K562 (cell line): ENCODE data around the gene LHPP. TPM values are rescaled to one million over a fixed set of nuclear protein-coding genes. Genes with fewer than 3 reads are reported as not detected.

Experiments
- ATAC-seq: fragments of 200-7000 bp; cut with Tn5 transposase; 3 replicates; pipeline ENCODE4 v1.9.1; 2020; ENCODE audit warnings: moderate library complexity
- BruUV-seq: library from RNA; stranded (reverse); fragments of 400-500 nt; replicated peaks from 2 replicates; lab custom pipeline; 2021; lab: Mats Ljungman, UMichigan
- CTCF ChIA-PET: fragments of 300-600 bp; formaldehyde crosslinking; extraction: SDS; loops from one replicate; lab custom pipeline; 2021; ENCODE audit warnings: low intra/inter-chr PET ratio; lab: Yijun Ruan, JAX
- POLR2A ChIA-PET: fragments of 300-600, 350-650 bp; sonication (Branson Sonifier 250); formaldehyde crosslinking; extraction: SDS; loops from one replicate; lab custom pipeline; 2021; ENCODE audit warnings: antibody characterized with exemption, inconsistent platforms; lab: Yijun Ruan, JAX
- DNase-seq, 4 experiments: peaks; one replicate each; pipeline versions ENCODE4 v3.0.0 to v3.0.0-alpha.2; 2011 to 2018; ENCODE audit warnings: low spot score in 3 of 4, mixed read lengths in 3 of 4; ENCODE audit errors: extremely low read depth in 1 of 4
- FAIRE-seq: peaks from 2 replicates; lab custom pipeline; 2011; peaks lifted over from hg19 to GRCh38; lab: Jason Lieb, UNC
- H2AFZ ChIP-seq: 2 replicates; pipeline ENCODE4 v1.6.0; 2011; ENCODE audit warnings: low read depth, low read length, control low read depth, inconsistent platforms
- H3K27ac ChIP-seq: fragments of 200-600 bp; 3 replicates; pipeline ENCODE4 v1.8.0; 2011; ENCODE audit warnings: low read depth, mild to moderate bottlenecking, control low read depth, inconsistent platforms, low read length, moderate library complexity, mixed read lengths; ENCODE audit errors: extremely low read depth
- H3K27me3 ChIP-seq, 2 experiments: fragments of 300-600 bp in 1 of 2; 2 replicates in 1 of 2; 3 replicates in 1 of 2; pipeline versions ENCODE4 v1.6.0 to v1.8.0; 2011; ENCODE audit warnings: inconsistent platforms in 2 of 2, low read length in 2 of 2, mild to moderate bottlenecking in 1 of 2, mixed read lengths in 1 of 2, moderate library complexity in 1 of 2; ENCODE audit not compliant: control insufficient read depth in 2 of 2, insufficient read depth in 2 of 2
- H3K36me3 ChIP-seq: fragments of 300-600 bp; 3 replicates; pipeline ENCODE4 v1.8.0; 2011; ENCODE audit warnings: mild to moderate bottlenecking, low read length, inconsistent platforms; ENCODE audit not compliant: control insufficient read depth, insufficient read depth
- H3K4me1 ChIP-seq, 2 experiments: fragments of 200-600 bp in 1 of 2; replicated peaks in 1 of 2; 2 replicates in 1 of 2; 3 replicates in 1 of 2; pipeline versions ENCODE4 v1.5.1 to v1.8.0; 2011; ENCODE audit warnings: inconsistent platforms in 2 of 2, low read length in 2 of 2, mild to moderate bottlenecking in 1 of 2, mixed read lengths in 1 of 2, moderate library complexity in 1 of 2; ENCODE audit not compliant: control insufficient read depth in 2 of 2, insufficient read depth in 2 of 2
- H3K4me2 ChIP-seq: 2 replicates; pipeline ENCODE4 v1.6.1; 2011; ENCODE audit warnings: low read length, control low read depth, inconsistent platforms, mixed read lengths; ENCODE audit not compliant: insufficient read depth
- H3K4me3 ChIP-seq: fragments of 200-600 bp; sonication (generic), shearing (Covaris generic); 2 replicates; pipeline ENCODE4 v1.5.1; 2016; ENCODE audit warnings: control low read depth, inconsistent platforms
- H3K79me2 ChIP-seq: fragments of 200-600 bp; 3 replicates; pipeline ENCODE4 v1.8.0; 2011; ENCODE audit warnings: low read length, inconsistent platforms; ENCODE audit not compliant: control insufficient read depth, insufficient read depth
- H3K9ac ChIP-seq, 2 experiments: 2 replicates each; pipeline versions ENCODE4 v1.6.0 to v1.6.1; 2011; ENCODE audit warnings: low read depth in 2 of 2, low read length in 2 of 2, control low read depth in 1 of 2, inconsistent platforms in 1 of 2, mild to moderate bottlenecking in 1 of 2, mixed read lengths in 1 of 2; ENCODE audit not compliant: insufficient read depth in 1 of 2
- H3K9me1 ChIP-seq: one replicate; pipeline ENCODE4 v1.6.0; 2011; ENCODE audit warnings: inconsistent platforms, mild to moderate bottlenecking, low read length, moderate library complexity; ENCODE audit not compliant: control insufficient read depth, insufficient read depth
- H3K9me3 ChIP-seq: replicated peaks from 2 replicates; pipeline ENCODE4 v1.5.1; 2011; ENCODE audit warnings: low read depth, low read length, inconsistent platforms; ENCODE audit not compliant: control insufficient read depth, insufficient read depth
- H4K20me1 ChIP-seq: replicated peaks from 2 replicates; pipeline ENCODE4 v1.6.1; 2011; ENCODE audit warnings: low read length, inconsistent platforms, mixed read lengths; ENCODE audit not compliant: control insufficient read depth, insufficient read depth
- ARNT ChIP-seq, 2 experiments: fragments of 450-650 bp; IDR thresholded peaks; 2 replicates each; pipeline ENCODE4 v1.6.1; 2016; ENCODE audit warnings: mild to moderate bottlenecking in 1 of 2
- EWSR1 ChIP-seq: fragments of 450-650 bp; IDR thresholded peaks from 2 replicates; pipeline ENCODE4 v1.6.1; 2018; ENCODE audit warnings: borderline replicate concordance, mild to moderate bottlenecking, low read depth, moderate library complexity; ENCODE audit not compliant: partially characterized antibody
- EZH2 ChIP-seq: IDR thresholded peaks from 2 replicates; pipeline ENCODE4 v1.6.1; 2012; ENCODE audit warnings: low read depth, mild to moderate bottlenecking, inconsistent platforms, low read length, borderline replicate concordance
- FOXA3 ChIP-seq, 2 experiments: fragments of 450-650 bp in 1 of 2; sonication (generic) in 1 of 2; formaldehyde crosslinking; IDR thresholded peaks in 1 of 2; conservative IDR thresholded peaks in 1 of 2; 2 replicates each; pipeline versions ENCODE4 v1.4.0 to v1.8.0; 2020 to 2022; ENCODE audit warnings: mild to moderate bottlenecking in 2 of 2, missing genetic modification reagents in 1 of 2
- HDAC2 ChIP-seq: fragments of 450-650 bp; IDR thresholded peaks from 2 replicates; pipeline ENCODE4 v1.6.1; 2016; ENCODE audit warnings: mild to moderate bottlenecking
- KLF1 ChIP-seq: fragments of 450-650 bp; IDR thresholded peaks from 2 replicates; pipeline ENCODE4 v1.6.1; 2016; ENCODE audit warnings: missing genetic modification characterization, missing compliant biosample characterization
- NR1H2 ChIP-seq: sonication (generic); formaldehyde crosslinking; IDR thresholded peaks from 2 replicates; pipeline ENCODE4 v1.4.0; 2020; ENCODE audit warnings: mild to moderate bottlenecking, missing genetic modification reagents
- U2AF1 ChIP-seq: fragments of 200-400 bp; formaldehyde crosslinking; optimal IDR thresholded peaks from 2 replicates; pipeline ENCODE3; 2017; ENCODE audit warnings: mild to moderate bottlenecking, low read depth, low read length, moderate library complexity
- ZFP1 ChIP-seq: fragments of 450-650 bp; formaldehyde crosslinking; IDR thresholded peaks from 2 replicates; pipeline ENCODE4 v1.4.0; 2020; ENCODE audit warnings: mild to moderate bottlenecking, mixed read lengths
- ZNF165 ChIP-seq: fragments of 250-450 bp; sonication (Bioruptor Pico); IDR thresholded peaks from 2 replicates; pipeline ENCODE4 v1.4.0; 2020; ENCODE audit warnings: borderline replicate concordance
- ZNF239 ChIP-seq: fragments of 250-450 bp; sonication (Bioruptor Pico); IDR thresholded peaks from 2 replicates; pipeline ENCODE4 v1.4.0; 2020; ENCODE audit warnings: mild to moderate bottlenecking
- ZNF280B ChIP-seq: fragments of 250-450 bp; sonication (Bioruptor Pico); IDR thresholded peaks from 2 replicates; pipeline ENCODE4 v1.5.1; 2021; ENCODE audit warnings: mild to moderate bottlenecking
- ZNF766 ChIP-seq: fragments of 200-800 bp; sonication (Bioruptor generic); conservative IDR thresholded peaks from 2 replicates; pipeline ENCODE4 v1.6.1; 2016; ENCODE audit warnings: missing genetic modification characterization, missing compliant biosample characterization
- WGBS: fragments of 100-300 bp; shearing (Covaris generic); methylation state at CpG from one replicate; pipeline ENCODE4 v1.1.6; 2016; ENCODE audit warnings: low coverage, mixed read lengths; ENCODE audit not compliant: insufficient coverage; ENCODE audit errors: missing lambda C conversion rate; 5-methylcytosine and 5-hydroxymethylcytosine counted together
- in situ Hi-C: fragments of 300-500 bp; cut with MboI; formaldehyde crosslinking; loops from 4 replicates; pipeline ENCODE4 v1.15.0; 2018; ENCODE audit warnings: inconsistent platforms, mixed read lengths
- intact Hi-C: fragments of 100-400 bp; cut with micrococcal nuclease; formaldehyde crosslinking; loops from 2 replicates; pipeline ENCODE4 v1.14.2; 2022
- polyA plus RNA-seq, 8 experiments: library from polyadenylated mRNA; depleted of rRNA in 4 of 8; stranded (reverse) in 5 of 8; unstranded in 3 of 8; fragments of >200 nt; fragmentation: Nextera tagmentation in 2 of 8; fragmentation: Illumina TruSeq in 1 of 8; extraction: Ambion mirVana in 2 of 8; extraction: Trizol in 1 of 8; gene quantifications; 2 replicates each; pipeline versions ENCODE4 v1.2.1 to v1.2.3, GENCODE V29; 2011 to 2014; ENCODE audit warnings: inconsistent platforms in 1 of 8, missing spikeins in 1 of 8
- total RNA-seq, 7 experiments: library from RNA; depleted of rRNA in 6 of 7; stranded (reverse); fragments of >200 nt in 6 of 7; fragmentation: Illumina TruSeq in 2 of 7; extraction: Trizol in 2 of 7; gene quantifications; 2 replicates each; pipeline versions ENCODE4 v1.2.1 to v1.2.3, GENCODE V29; 2011 to 2021; ENCODE audit warnings: low replicate concordance in 1 of 7

LHPP gene
- total and polyA plus RNA-seq, 9 of the 15 experiments (the other 6 are each of a cell fraction or from before 2014, with no cell fraction given), result 0.34 to 7.4 (median 3.0) TPM

GRCh38 chr10:124523901-124524300 lies 62.3 kb downstream of the LHPP start:
- no peaks in the 10 kb centered on the region for H4K20me1 ChIP-seq
- no peak overlapping the region for H2AFZ ChIP-seq
- peak overlapping the region in 1 of 2 experiments; percentile 13; a peak in 1 of 4 replicates for H3K9ac ChIP-seq
- intact Hi-C loops, result no loop called here
- DNase-seq (no peak), FAIRE-seq (no peak)
- 24% methylated on average over 4 of the region's 5 CpGs for WGBS
- in situ Hi-C loops, result loop anchor here (25.0 kb wide), 1 partner anchor 512 kb away; no protein-coding TSS in a partner anchor
- H3K9me1 ChIP-seq, result no peaks in the 10 kb centered on the region
- BruUV-seq, result no TSS peak
- TF ChIP-seq U2AF1 (no peak), FOXA3 (CRISPR knock-in tag; conservative IDR thresholded peaks at IDR 0.05 in 1 of 2, IDR thresholded peaks at IDR 0.05 in 1 of 2) (no peak), EZH2 (no peak), ARNT (IDR thresholded peaks at IDR 0.05) (no peak), ZNF239 (CRISPR knock-in tag) (no peak), NR1H2 (no peak), ZNF280B (CRISPR knock-in tag) (no peak), KLF1 (no peak), ZNF766 (no peak), ZNF165 (CRISPR knock-in tag) (no peak), ZFP1 (CRISPR knock-in tag) (no peak), EWSR1 (no peak), HDAC2 (no peak)
- TF ChIP-seq, all 486 proteins: peak for 0
- ChIA-PET POLR2A (no interaction called here), CTCF (no interaction called here)
- Histone ChIP-seq H3K27me3 (no peaks in the 10 kb centered on the region), H3K4me1 (peaks cover 0 to 43% of the 10 kb centered on the region in 2 experiments; a peak in 2 of 5 replicates), H3K36me3 (no peaks in the 10 kb centered on the region), H3K9me3 (no peaks in the 10 kb centered on the region), H3K79me2 (no peaks in the 10 kb centered on the region), H3K4me3 (no peak overlapping the region), H3K27ac (no peak overlapping the region), H3K4me2 (no peak overlapping the region)
- no peak for ATAC-seq
